AG09309 (cell line): Measurements from ENCODE around the gene PTPRF.

Source experiments
- DNase-seq: peaks from one replicate; pipeline ENCODE4 v3.0.0-alpha.2; 2010; ENCODE audit warnings: low read depth
- H3K4me3 ChIP-seq: 2 replicates; pipeline ENCODE4 v1.5.1; 2011; ENCODE audit warnings: mild to moderate bottlenecking, low read depth, low read length, moderate library complexity; ENCODE audit not compliant: control insufficient read depth
- TF ChIP-seq, protein P1 (sequence below): IDR thresholded peaks from 2 replicates; pipeline ENCODE4 v1.5.1; 2011; ENCODE audit warnings: mild to moderate bottlenecking, low read depth, low read length, inconsistent platforms; ENCODE audit not compliant: insufficient read depth, control insufficient read depth; ENCODE audit errors: missing control alignments

The PTPRF gene

DNA sequence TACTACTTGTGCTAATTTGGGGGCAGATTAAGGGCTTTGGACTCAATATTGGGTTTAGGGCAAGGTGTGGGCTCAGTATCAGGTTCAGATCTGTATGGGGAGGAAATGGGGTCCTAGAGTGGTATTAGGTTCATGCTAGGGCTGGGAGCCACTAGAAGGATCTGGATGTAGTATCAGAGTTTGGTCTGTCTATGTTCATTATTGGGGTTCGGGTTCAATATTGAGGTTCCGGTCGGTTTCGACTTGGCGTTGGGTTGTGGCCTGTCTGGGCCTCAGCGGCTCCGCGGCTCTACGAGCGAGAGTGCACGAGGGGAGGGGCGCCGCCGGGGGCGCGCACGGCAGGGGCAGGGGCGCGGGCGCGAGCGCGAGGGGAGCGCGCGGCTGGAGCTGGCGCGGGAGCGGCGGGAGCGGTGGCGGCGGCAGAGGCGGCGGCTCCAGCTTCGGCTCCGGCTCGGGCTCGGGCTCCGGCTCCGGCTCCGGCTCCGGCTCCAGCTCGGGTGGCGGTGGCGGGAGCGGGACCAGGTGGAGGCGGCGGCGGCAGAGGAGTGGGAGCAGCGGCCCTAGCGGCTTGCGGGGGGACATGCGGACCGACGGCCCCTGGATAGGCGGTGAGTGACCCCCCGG is at the start of gene PTPRF:
TSS of gene PTPRF (plus strand) at position 401 of the 624 bp plus-strand sequence. CDS start 14,193 bp downstream, outside the sequence.
- DNase-seq, result no peak
- TF ChIP-seq, protein P1, sequence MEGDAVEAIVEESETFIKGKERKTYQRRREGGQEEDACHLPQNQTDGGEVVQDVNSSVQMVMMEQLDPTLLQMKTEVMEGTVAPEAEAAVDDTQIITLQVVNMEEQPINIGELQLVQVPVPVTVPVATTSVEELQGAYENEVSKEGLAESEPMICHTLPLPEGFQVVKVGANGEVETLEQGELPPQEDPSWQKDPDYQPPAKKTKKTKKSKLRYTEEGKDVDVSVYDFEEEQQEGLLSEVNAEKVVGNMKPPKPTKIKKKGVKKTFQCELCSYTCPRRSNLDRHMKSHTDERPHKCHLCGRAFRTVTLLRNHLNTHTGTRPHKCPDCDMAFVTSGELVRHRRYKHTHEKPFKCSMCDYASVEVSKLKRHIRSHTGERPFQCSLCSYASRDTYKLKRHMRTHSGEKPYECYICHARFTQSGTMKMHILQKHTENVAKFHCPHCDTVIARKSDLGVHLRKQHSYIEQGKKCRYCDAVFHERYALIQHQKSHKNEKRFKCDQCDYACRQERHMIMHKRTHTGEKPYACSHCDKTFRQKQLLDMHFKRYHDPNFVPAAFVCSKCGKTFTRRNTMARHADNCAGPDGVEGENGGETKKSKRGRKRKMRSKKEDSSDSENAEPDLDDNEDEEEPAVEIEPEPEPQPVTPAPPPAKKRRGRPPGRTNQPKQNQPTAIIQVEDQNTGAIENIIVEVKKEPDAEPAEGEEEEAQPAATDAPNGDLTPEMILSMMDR, result no peak
- peak within 1 kb of the TSS; percentile 86 for H3K4me3 ChIP-seq

DNA sequence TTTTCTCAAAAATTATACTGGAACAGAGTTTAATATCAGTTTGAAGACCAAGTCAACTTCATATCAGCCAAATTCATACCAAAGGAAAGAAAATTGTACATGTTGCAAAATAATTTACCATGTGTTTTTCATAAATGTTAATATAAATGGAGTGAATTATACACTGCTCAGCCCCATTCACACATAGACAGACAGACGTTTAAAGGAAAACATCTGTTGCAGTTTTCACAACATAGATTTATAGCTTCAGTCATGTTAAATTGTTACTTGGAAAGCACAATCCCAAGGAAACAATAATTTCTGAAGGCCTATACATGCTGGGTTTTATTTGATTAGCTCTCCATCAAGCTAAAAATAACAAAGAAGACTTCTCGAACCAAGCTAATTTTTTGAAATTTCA is 49.2 kb upstream of the PTPRF start:
- no peak overlapping the region for H3K4me3 ChIP-seq
- DNase-seq, result no peak
- TF ChIP-seq, protein P1, result no peak

DNA sequence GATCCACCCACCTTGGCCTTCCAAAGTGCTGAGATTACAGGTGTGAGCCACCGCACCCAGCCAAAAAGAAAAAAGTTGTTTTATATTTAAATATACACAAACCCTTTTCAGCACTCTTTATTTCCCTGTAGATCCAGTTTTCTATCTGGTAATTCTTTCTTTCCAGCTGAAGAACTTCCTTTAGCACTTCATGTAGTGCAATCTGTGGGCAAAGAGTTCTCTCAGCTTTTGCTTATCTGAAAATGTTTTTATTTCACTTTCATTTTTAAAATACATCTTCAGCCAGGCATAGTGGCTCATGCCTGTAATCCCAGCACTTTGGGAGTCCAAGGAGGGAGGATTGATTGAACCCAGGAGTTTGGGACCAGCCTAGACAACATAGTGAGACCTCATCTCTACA is 48.5 kb upstream of the PTPRF start:
- TF ChIP-seq, protein P1, result no peak
- no peak for DNase-seq
- no peak overlapping the region for H3K4me3 ChIP-seq

DNA sequence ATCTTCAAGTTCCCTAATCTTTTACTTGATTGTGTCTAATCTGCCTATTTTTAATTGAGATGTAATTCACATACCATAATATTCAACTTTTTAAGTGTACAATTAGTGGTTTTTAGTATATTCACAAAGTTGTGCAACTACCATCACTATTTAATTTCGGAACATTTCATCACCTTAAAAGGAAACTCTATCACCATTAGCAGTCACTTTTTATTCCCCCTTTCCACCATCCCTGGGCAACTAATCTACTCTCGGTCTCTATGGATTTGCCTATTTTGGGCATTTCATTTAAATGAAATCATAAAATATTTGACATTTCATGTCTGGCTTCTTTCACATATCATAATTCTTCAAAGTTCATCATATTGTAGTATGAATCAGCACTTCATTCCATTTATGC is 46.3 kb upstream of the PTPRF start:
- no peak for DNase-seq
- no peak overlapping the region for H3K4me3 ChIP-seq
- TF ChIP-seq, protein P1, result no peak

DNA sequence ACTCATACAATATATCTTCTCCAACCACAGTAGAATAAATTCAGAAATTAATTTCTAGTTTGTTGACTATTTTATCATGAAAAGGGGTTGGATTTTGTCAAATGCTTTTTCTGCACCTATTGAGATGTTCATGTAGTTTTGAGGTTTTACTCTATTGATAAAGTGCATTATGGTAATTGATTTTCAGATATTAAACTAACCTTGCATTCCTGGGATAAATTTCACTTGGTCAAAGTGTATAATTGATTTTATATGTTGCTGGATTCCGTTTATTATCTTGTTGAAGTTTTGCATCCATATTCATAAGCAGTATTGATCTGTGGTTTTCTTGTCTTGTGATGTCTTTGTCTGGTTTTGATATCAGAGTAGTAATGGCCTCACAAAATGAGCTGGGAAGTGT is 42.5 kb upstream of the PTPRF start:
- TF ChIP-seq, protein P1, result no peak
- no peak overlapping the region for H3K4me3 ChIP-seq
- DNase-seq, result no peak

DNA sequence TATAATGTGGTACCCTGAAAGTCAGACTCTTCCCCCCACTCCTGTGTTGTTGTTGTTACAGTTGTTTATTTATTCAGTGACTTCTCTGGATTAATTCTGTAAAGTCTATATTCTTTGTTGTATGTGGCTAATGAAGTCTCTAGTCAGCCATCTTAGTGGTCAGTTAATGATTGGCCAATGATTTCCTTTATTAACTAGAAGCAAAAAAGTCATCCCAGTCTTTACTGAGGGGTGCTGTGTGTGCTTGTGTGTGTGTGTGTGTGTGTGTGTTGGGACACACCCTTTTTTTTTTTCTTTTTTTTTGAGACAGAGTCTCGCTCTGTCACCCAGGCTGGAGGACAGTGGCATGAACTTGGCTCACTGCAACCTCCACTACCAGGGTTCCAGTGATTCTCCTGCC is 39.6 kb upstream of the PTPRF start:
- DNase-seq, result no peak
- TF ChIP-seq, protein P1, result no peak
- no peak overlapping the region for H3K4me3 ChIP-seq

DNA sequence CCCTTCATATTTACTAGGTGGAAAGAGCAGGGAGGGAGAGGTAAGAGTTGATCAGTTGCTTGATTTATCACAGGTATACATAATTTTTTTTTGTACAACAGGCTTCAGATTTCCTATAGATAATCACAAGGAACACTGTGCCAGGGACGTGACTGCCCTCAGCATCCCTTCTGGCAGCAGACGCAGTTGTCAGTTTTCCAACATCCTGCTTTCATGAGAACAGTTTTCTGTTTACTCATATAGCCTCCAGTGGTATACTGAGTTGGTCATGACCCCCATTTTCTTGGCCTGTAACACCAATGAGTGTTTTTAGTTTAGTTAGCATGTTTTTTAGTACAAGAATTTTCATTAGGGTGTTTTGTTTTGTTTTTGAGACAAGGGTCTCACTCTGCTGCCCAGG is 37.9 kb upstream of the PTPRF start:
- TF ChIP-seq, protein P1, result no peak
- DNase-seq, result no peak
- H3K4me3 ChIP-seq, result no peak overlapping the region
